ENCODE results near the gene HAND2. TPM values are rescaled to one million over a fixed set of nuclear protein-coding genes. Genes with fewer than 3 reads are reported as not detected.

The HAND2 gene
- total and polyA plus RNA-seq, 4 donors: 0.06 to 0.77 (median 0.21) TPM

DNA sequence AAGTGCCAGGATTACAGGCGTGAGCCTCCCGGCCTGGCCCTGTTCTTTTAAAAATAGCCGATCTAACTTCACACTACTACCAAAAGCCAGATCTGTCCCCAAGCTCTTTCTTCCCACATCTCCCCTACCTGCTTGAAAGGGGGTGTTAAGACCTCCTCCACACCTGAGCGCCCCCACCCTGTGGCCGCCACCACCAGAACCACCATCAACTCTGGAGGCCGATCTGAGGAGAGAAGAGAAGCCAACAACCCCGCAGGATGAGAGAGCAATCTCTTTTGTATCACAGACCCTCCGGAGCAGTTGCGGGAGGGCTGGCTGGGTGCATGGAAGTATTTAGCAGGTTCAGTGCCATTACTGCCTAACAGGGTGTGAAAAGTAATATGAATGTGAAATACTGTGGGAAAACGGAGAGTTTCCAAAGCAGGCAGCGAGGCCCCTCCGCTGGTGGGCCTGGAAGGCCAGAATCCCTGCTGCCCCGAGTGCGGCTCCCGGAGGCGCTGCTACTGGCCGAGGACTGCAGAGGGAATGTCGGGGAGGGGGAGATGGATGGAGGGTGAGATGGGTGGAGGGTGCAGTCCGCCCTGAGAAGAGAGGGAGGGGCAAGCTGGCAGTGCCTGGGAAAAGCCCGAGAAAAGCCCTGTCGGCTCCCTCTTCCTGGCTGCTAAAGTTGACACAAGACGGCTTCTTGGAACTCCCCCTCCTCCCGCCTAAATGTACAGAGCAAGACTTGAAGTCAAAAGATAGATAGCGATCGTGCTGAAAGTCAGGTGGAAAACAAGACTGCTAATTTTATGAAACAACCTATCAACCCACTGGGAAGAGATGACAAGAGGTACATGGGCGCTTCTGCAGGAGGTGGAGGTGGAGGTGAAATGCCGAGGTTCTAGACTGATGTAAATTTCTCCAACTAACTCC lies 22.3 kb downstream of the HAND2 start:
- peaks cover 0 to 27% (median 0%) of the 10 kb centered on the region in 4 donors for H3K9me3 ChIP-seq (ENCODE audit: control insufficient read depth in 4 of 4, insufficient read depth in 3 of 4, low read length in 3 of 4)
- ATAC-seq (ENCODE audit: insufficient read depth, low FRiP score): no peak
- H3K27ac ChIP-seq (ENCODE audit: low read depth in 1 of 2, low read length in 1 of 2): peak overlapping the region in 1 of 2 donors; percentile 96
- H3K9ac ChIP-seq (ENCODE audit: insufficient read depth in 1 of 2, low read length in 2 of 2): no peak overlapping the region
- H3K4me1 ChIP-seq (ENCODE audit: control insufficient read depth in 5 of 5, insufficient read depth in 5 of 5, low read length in 5 of 5): peaks cover 0 to 11% (median 0%) of the 10 kb centered on the region in 5 donors
- TF ChIP-seq, protein P1, sequence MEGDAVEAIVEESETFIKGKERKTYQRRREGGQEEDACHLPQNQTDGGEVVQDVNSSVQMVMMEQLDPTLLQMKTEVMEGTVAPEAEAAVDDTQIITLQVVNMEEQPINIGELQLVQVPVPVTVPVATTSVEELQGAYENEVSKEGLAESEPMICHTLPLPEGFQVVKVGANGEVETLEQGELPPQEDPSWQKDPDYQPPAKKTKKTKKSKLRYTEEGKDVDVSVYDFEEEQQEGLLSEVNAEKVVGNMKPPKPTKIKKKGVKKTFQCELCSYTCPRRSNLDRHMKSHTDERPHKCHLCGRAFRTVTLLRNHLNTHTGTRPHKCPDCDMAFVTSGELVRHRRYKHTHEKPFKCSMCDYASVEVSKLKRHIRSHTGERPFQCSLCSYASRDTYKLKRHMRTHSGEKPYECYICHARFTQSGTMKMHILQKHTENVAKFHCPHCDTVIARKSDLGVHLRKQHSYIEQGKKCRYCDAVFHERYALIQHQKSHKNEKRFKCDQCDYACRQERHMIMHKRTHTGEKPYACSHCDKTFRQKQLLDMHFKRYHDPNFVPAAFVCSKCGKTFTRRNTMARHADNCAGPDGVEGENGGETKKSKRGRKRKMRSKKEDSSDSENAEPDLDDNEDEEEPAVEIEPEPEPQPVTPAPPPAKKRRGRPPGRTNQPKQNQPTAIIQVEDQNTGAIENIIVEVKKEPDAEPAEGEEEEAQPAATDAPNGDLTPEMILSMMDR (IDR thresholded peaks at IDR 0.05; ENCODE audit: control extremely low read depth, extremely low read depth): no peak
- peaks cover 28 to 96% (median 91%) of the 10 kb centered on the region in 3 donors for H3K27me3 ChIP-seq (ENCODE audit: control insufficient read depth in 3 of 3, insufficient read depth in 3 of 3, low read length in 2 of 3)
- 16 to 32% methylated on average over 27 of the region's 27 CpGs for WGBS, 2 donors
- H3K36me3 ChIP-seq (ENCODE audit: control insufficient read depth in 4 of 4, insufficient read depth in 4 of 4, low read length in 4 of 4): no peaks in the 10 kb centered on the region
- no peak overlapping the region for H3K4me3 ChIP-seq
- no peak for DNase-seq

DNA sequence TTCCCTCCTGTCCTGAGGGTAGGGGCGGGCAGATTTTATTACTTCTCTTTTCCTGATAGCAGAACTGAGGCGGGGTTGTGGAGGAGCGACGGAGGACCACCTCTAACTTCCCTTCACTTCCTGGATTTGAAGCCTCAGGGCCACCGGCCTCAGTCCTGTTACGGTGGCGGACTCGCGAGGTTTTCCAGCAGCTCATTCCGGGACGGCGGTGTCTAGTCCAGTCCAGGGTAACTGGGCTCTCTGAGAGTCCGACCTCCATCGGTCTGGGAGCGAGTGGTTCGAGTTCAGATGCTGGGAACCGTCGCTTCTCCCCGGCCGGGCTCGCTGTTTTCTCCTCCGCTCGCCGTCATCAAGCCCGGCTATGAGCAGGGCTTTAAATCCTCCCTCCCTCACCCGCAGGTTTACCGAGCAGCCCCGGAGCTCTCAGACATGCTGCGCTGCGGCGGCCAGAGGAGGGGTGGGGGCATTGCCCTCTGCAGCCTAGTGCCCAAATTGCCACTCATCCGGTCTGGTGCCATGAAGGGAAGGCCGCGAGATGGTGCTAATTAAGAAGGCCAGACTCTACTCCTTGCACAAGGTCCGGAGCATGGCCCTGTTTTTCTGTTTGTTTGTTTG lies 23.3 kb downstream of the HAND2 start:
- ATAC-seq (ENCODE audit: insufficient read depth, low FRiP score) (no peak), DNase-seq (no peak)
- H3K9ac ChIP-seq (ENCODE audit: insufficient read depth in 1 of 2, low read length in 2 of 2): no peak overlapping the region
- H3K27ac ChIP-seq (ENCODE audit: low read depth in 1 of 2, low read length in 1 of 2): peak overlapping the region in 1 of 2 donors; percentile 72
- TF ChIP-seq, protein P1 (IDR thresholded peaks at IDR 0.05; ENCODE audit: control extremely low read depth, extremely low read depth): no peak
- peaks cover 30 to 96% (median 91%) of the 10 kb centered on the region in 3 donors for H3K27me3 ChIP-seq (ENCODE audit: control insufficient read depth in 3 of 3, insufficient read depth in 3 of 3, low read length in 2 of 3)
- H3K36me3 ChIP-seq (ENCODE audit: control insufficient read depth in 4 of 4, insufficient read depth in 4 of 4, low read length in 4 of 4): no peaks in the 10 kb centered on the region
- no peak overlapping the region for H3K4me3 ChIP-seq
- peaks cover 0 to 30% (median under 1%) of the 10 kb centered on the region in 4 donors for H3K9me3 ChIP-seq (ENCODE audit: control insufficient read depth in 4 of 4, insufficient read depth in 3 of 4, low read length in 3 of 4)
- H3K4me1 ChIP-seq (ENCODE audit: control insufficient read depth in 5 of 5, insufficient read depth in 5 of 5, low read length in 5 of 5): peaks cover 0 to 11% (median 0%) of the 10 kb centered on the region in 5 donors
- WGBS, 2 donors: 3 to 10% methylated on average over 35 of the region's 35 CpGs

DNA sequence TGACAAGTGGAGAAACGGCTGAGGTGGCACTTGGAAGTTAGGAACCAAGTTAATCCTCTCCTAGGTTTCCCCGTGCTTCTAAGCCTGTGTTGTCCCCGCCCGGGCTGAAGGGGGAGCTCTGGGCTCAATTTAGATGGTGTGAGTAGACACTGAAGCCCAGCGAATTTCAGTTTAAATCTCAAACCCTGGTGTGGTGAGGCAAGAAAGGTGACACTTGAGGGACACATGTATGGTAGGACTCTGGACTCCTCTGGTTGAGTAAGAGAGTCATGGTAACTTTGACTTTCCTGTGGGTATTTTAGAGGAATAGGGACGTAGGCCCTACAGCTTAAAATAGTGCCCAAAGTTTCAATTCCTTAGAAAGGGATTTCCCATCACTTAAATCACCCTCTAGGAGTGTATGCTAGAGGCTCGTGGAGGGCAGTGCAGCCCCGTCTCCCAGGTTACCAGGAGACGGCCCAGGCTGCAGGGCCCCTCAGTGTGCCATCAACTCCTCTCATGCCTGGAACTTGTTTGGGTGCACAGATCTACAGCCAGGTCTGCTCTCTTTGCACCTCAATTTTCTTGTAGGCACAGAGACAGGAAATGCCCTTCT lies 24.0 kb downstream of the HAND2 start:
- Histone ChIP-seq H3K27ac (ENCODE audit: low read depth in 1 of 2, low read length in 1 of 2) (peak overlapping the region in 1 of 2 donors; percentile 72), H3K4me3 (no peak overlapping the region), H3K27me3 (ENCODE audit: control insufficient read depth in 3 of 3, insufficient read depth in 3 of 3, low read length in 2 of 3) (peaks cover 36 to 97% (median 93%) of the 10 kb centered on the region in 3 donors), H3K4me1 (ENCODE audit: control insufficient read depth in 5 of 5, insufficient read depth in 5 of 5, low read length in 5 of 5) (peaks cover 0 to 16% (median 0%) of the 10 kb centered on the region in 5 donors), H3K36me3 (ENCODE audit: control insufficient read depth in 4 of 4, insufficient read depth in 4 of 4, low read length in 4 of 4) (no peaks in the 10 kb centered on the region), H3K9ac (ENCODE audit: insufficient read depth in 1 of 2, low read length in 2 of 2) (no peak overlapping the region), H3K9me3 (ENCODE audit: control insufficient read depth in 4 of 4, insufficient read depth in 3 of 4, low read length in 3 of 4) (peaks cover 0 to 36% (median 1%) of the 10 kb centered on the region in 4 donors)
- DNase-seq (peak in 1 of 3 donors; percentile 47), ATAC-seq (ENCODE audit: insufficient read depth, low FRiP score) (peak; percentile 81)
- TF ChIP-seq, protein P1 (IDR thresholded peaks at IDR 0.05; ENCODE audit: control extremely low read depth, extremely low read depth): no peak
- WGBS, 2 donors: 9 to 16% methylated on average over 9 of the region's 9 CpGs
